Caco-2 (cell line): ENCODE results near the gene PRSS21. TPM values are rescaled to one million over a fixed set of nuclear protein-coding genes. Genes with fewer than 3 reads are reported as not detected.

Experiments
- BruUV-seq: library from RNA; stranded (reverse); fragments of 400-500 nt; replicated peaks from 2 replicates; lab custom pipeline; 2021; lab: Mats Ljungman, UMichigan
- CTCF ChIA-PET: fragments of 300-600 bp; sonication (Branson Sonifier 250); formaldehyde crosslinking; loops from one replicate; lab custom pipeline; 2022; ENCODE audit warnings: antibody characterized with exemption; lab: Charles Lee
- POLR2A ChIA-PET: fragments of 300-600 bp; sonication (Branson Sonifier 250); formaldehyde crosslinking; loops from one replicate; lab custom pipeline; 2022; ENCODE audit warnings: antibody characterized with exemption; lab: Charles Lee
- DNase-seq, 2 experiments: peaks; one replicate each; pipeline versions ENCODE4 v3.0.0 to v3.0.0-alpha.2; 2020 to 2022
- H3K27me3 ChIP-seq: replicated peaks from 2 replicates; pipeline ENCODE4 v1.6.0; 2011; ENCODE audit warnings: low read length; ENCODE audit not compliant: control insufficient read depth, insufficient read depth
- H3K36me3 ChIP-seq: 2 replicates; pipeline ENCODE4 v1.5.1; 2011; ENCODE audit warnings: low read length; ENCODE audit not compliant: control insufficient read depth, insufficient read depth
- H3K4me1 ChIP-seq: fragments of 250-450 bp; sonication (Bioruptor Pico); 2 replicates; pipeline ENCODE4 v1.5.1; 2020; ENCODE audit warnings: mild to moderate bottlenecking
- H3K4me3 ChIP-seq: 2 replicates; pipeline ENCODE4 v1.5.1; 2011; ENCODE audit warnings: low read depth, mild to moderate bottlenecking, control low read depth, low read length
- H3K9me3 ChIP-seq: fragments of 250-450 bp; sonication (Bioruptor Pico); 2 replicates; pipeline ENCODE4 v1.5.1; 2020; ENCODE audit warnings: mild to moderate bottlenecking, moderate library complexity
- H3K27ac Mint-ChIP-seq: one replicate; pipeline ENCODE4 v1.8.0; 2022; ENCODE audit warnings: mixed read lengths; ENCODE audit not compliant: unreplicated experiment
- H3K27me3 Mint-ChIP-seq: one replicate; pipeline ENCODE4 v1.8.0; 2022; ENCODE audit warnings: mixed read lengths; ENCODE audit not compliant: insufficient read depth, unreplicated experiment
- H3K36me3 Mint-ChIP-seq: one replicate; pipeline ENCODE4 v1.8.0; 2022; ENCODE audit warnings: mild to moderate bottlenecking, mixed read lengths; ENCODE audit not compliant: insufficient read depth, unreplicated experiment
- H3K4me1 Mint-ChIP-seq: one replicate; pipeline ENCODE4 v1.8.0; 2022; ENCODE audit warnings: low read depth, mixed read lengths; ENCODE audit not compliant: unreplicated experiment
- H3K4me3 Mint-ChIP-seq: one replicate; pipeline ENCODE4 v1.8.0; 2022; ENCODE audit warnings: mild to moderate bottlenecking, moderate library complexity, mixed read lengths; ENCODE audit not compliant: unreplicated experiment
- H3K9me3 Mint-ChIP-seq: one replicate; pipeline ENCODE4 v1.8.0; 2022; ENCODE audit warnings: mixed read lengths; ENCODE audit not compliant: unreplicated experiment
- CTCF ChIP-seq, 2 experiments: fragments of 200-600 bp in 1 of 2; IDR thresholded peaks; 1 replicate in 1 of 2; 2 replicates in 1 of 2; pipeline versions ENCODE4 v1.5.1 to v1.8.0; 2011 to 2022; ENCODE audit warnings: antibody characterized with exemption in 1 of 2, control low read depth in 1 of 2, inconsistent platforms in 1 of 2, low read depth in 1 of 2, low read length in 1 of 2, mild to moderate bottlenecking in 1 of 2, moderate library complexity in 1 of 2; ENCODE audit not compliant: insufficient read depth in 1 of 2, severe bottlenecking in 1 of 2, unreplicated experiment in 1 of 2
- intact Hi-C: fragments of 100-400 bp; cut with micrococcal nuclease; formaldehyde crosslinking; loops from one replicate; pipeline ENCODE4 v1.10.0; 2022; ENCODE audit not compliant: unreplicated experiment
- total RNA-seq: library from RNA; stranded (reverse); gene quantifications from 2 replicates; pipeline ENCODE4 v1.2.3, GENCODE V29; 2022

The PRSS21 gene
- total RNA-seq, 1 experiment from 2014 or later: not detected

DNA sequence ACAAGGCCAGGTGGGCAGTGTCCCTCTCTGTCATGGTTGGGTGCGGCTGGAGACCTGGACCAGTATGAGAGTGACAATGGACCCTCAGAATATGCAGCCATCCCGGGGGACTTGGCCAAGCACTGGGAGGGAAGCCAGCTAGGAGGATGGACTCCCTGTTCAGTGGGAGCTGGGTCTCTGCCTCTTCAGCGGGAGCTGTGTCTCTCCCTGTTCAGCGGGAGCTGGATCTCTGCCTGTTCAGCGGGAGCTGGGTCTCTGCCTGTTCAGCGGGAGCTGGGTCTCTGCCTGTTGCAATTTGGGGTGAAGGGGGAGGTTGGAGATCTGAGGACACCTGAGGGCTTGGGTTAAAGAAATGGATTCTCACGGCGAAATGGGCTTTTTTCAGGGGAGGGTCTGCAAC lies 25.9 kb upstream of the PRSS21 start:
- no peak overlapping the region for H3K4me3 Mint-ChIP-seq
- intact Hi-C loops: loop anchor here (5.0 kb wide), 1 partner anchor 56 kb away; no protein-coding TSS in a partner anchor
- no peak overlapping the region for H3K27ac Mint-ChIP-seq
- peaks cover 4% of the 10 kb centered on the region for H3K36me3 Mint-ChIP-seq
- POLR2A ChIA-PET: interaction anchor here (0.7 kb wide), 1 partner anchor 85 kb away, joined by 5 read pairs; no protein-coding TSS in a partner anchor
- H3K36me3 ChIP-seq: no peaks in the 10 kb centered on the region
- H3K27me3 Mint-ChIP-seq: no peaks in the 10 kb centered on the region
- H3K9me3 ChIP-seq: no peaks in the 10 kb centered on the region
- CTCF ChIA-PET: no interaction called here
- H3K4me1 ChIP-seq: peaks cover 22% of the 10 kb centered on the region
- H3K4me1 Mint-ChIP-seq: peaks cover 16% of the 10 kb centered on the region
- H3K9me3 Mint-ChIP-seq: no peaks in the 10 kb centered on the region
- H3K27me3 ChIP-seq: no peaks in the 10 kb centered on the region
- H3K4me3 ChIP-seq: no peak overlapping the region
- no peak for TF ChIP-seq CTCF (IDR thresholded peaks at IDR 0.05; ENCODE audit: insufficient read depth in 1 of 2, low read depth in 1 of 2, low read length in 1 of 2, severe bottlenecking in 1 of 2, unreplicated experiment in 1 of 2)
- no peak for DNase-seq
- BruUV-seq: no TSS peak

- CTCF ChIA-PET: no interaction called here
- Mint-ChIP-seq H3K9me3 (no peaks in the 10 kb centered on the region), H3K27me3 (no peaks in the 10 kb centered on the region), H3K36me3 (peaks cover 4% of the 10 kb centered on the region), H3K27ac (no peak overlapping the region), H3K4me1 (peaks cover 25% of the 10 kb centered on the region), H3K4me3 (no peak overlapping the region)
- TF ChIP-seq CTCF (IDR thresholded peaks at IDR 0.05; ENCODE audit: insufficient read depth in 1 of 2, low read depth in 1 of 2, low read length in 1 of 2, severe bottlenecking in 1 of 2, unreplicated experiment in 1 of 2): no peak
- Histone ChIP-seq H3K27me3 (no peaks in the 10 kb centered on the region), H3K36me3 (no peaks in the 10 kb centered on the region), H3K4me3 (no peak overlapping the region), H3K4me1 (peaks cover 26% of the 10 kb centered on the region), H3K9me3 (no peaks in the 10 kb centered on the region)
- BruUV-seq: no TSS peak
- intact Hi-C loops: loop anchor here (5.0 kb wide), 1 partner anchor 54 kb away; no protein-coding TSS in a partner anchor
- no peak for DNase-seq
- POLR2A ChIA-PET: no interaction called here
These were observed 24.1 kb upstream of the PRSS21 start for GRCh38 chr16:2792940-2793339.

- Histone ChIP-seq H3K27me3 (no peaks in the 10 kb centered on the region), H3K9me3 (no peaks in the 10 kb centered on the region), H3K36me3 (no peaks in the 10 kb centered on the region), H3K4me3 (no peak overlapping the region), H3K4me1 (peaks cover 44% of the 10 kb centered on the region)
- Mint-ChIP-seq H3K27me3 (no peaks in the 10 kb centered on the region), H3K36me3 (peaks cover 4% of the 10 kb centered on the region), H3K4me3 (no peak overlapping the region), H3K9me3 (no peaks in the 10 kb centered on the region), H3K27ac (peak overlapping the region; percentile 11), H3K4me1 (peaks cover 33% of the 10 kb centered on the region)
- intact Hi-C loops: loop anchor here (5.0 kb wide), 1 partner anchor 42 kb away; no protein-coding TSS in a partner anchor
- BruUV-seq: no TSS peak
- POLR2A ChIA-PET: no interaction called here
- CTCF ChIA-PET: interaction anchor here (0.6 kb wide), 1 partner anchor 43 kb away, joined by 3 read pairs; no protein-coding TSS in a partner anchor
- DNase-seq: no peak
- TF ChIP-seq CTCF (IDR thresholded peaks at IDR 0.05; ENCODE audit: insufficient read depth in 1 of 2, low read depth in 1 of 2, low read length in 1 of 2, severe bottlenecking in 1 of 2, unreplicated experiment in 1 of 2): no peak
These were observed 21.5 kb upstream of the PRSS21 start for GRCh38 chr16:2795395-2796143.
